ENCODE results near the gene EEF1E1.

Gene EEF1E1

GRCh38 chr6:8064638-8065518 is 37.5 kb downstream of the EEF1E1 start:
- Histone ChIP-seq H3K36me3 (ENCODE audit: control insufficient read depth, insufficient read depth, low read length) (peaks cover 10% of the 10 kb centered on the region), H3K4me1 (ENCODE audit: control insufficient read depth, insufficient read depth, low read length) (no peaks in the 10 kb centered on the region), H3K27me3 (ENCODE audit: control insufficient read depth, insufficient read depth, low read length, poor library complexity, severe bottlenecking) (no peaks in the 10 kb centered on the region), H3K9me3 (ENCODE audit: control insufficient read depth, low read length) (no peaks in the 10 kb centered on the region), H3K4me3 (ENCODE audit: insufficient read depth, low read depth, low read length) (peak overlapping the region; percentile 97), H3K27ac (ENCODE audit: insufficient read depth, low read depth, low read length, poor library complexity, severe bottlenecking) (no peak overlapping the region)
- 93 to 95% methylated on average over 7 of the region's 7 CpGs for WGBS, 2 experiments

DNA sequence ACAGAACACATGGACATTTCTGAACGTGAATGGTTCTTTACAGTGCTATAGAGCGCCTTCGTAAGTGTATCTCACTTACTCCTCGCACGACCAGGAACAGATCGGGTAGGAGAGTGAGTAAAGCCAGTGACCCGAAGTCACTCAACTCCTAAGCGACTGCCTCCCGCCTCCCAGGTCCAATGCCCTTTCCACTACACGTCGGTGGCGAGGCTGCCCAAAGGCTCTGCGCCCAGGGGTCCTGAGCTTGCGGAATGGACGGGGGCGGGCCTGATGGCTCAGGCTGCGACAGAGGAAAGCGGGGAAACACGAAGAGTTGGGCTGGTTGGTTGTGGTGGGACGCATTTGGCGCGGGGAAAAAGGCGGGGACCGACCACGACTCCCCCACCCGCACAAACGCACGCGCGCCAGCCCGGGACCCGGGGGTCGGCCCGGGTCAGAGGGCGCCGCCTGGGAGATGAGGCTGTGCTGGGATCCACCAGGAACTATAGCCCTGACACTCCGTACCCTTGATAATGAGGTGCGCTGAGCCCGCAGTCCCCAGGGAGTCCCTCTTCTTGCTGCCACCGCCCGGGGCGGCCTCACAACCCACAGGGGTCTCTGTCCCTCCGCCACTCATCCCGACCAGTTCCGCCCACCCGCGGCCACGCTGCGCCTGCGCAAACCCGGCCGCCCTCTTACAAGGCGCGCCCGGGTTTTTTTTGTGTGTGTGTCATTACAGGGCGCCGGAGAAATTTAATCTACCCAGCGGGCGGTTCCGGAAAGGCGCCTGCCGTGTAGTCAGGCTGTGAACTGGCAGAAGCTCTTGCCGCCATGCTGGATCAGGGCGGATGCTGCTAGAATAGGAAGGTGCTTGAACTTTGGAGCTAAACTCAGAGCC is 38.3 kb downstream of the EEF1E1 start, which contains the start of gene BLOC1S5:
TSS of gene BLOC1S5 (minus strand) at position 629 of the 877 bp plus-strand sequence. CDS start at position 616, 13 bp downstream.
- peak within 1 kb of the TSS; percentile 97 for H3K4me3 ChIP-seq (ENCODE audit: insufficient read depth, low read depth, low read length)
- peak within 1 kb of the TSS; percentile 68 for H3K27ac ChIP-seq (ENCODE audit: insufficient read depth, low read depth, low read length, poor library complexity, severe bottlenecking)
- H3K9me3 ChIP-seq (ENCODE audit: control insufficient read depth, low read length) = no peaks in the 10 kb centered on the region
- H3K36me3 ChIP-seq (ENCODE audit: control insufficient read depth, insufficient read depth, low read length) = peaks cover 10% of the 10 kb centered on the region
- 0% methylated on average over 64 of the region's 64 CpGs for WGBS, 2 experiments
- no peaks in the 10 kb centered on the region for H3K27me3 ChIP-seq (ENCODE audit: control insufficient read depth, insufficient read depth, low read length, poor library complexity, severe bottlenecking)
- H3K4me1 ChIP-seq (ENCODE audit: control insufficient read depth, insufficient read depth, low read length) = no peaks in the 10 kb centered on the region

DNA sequence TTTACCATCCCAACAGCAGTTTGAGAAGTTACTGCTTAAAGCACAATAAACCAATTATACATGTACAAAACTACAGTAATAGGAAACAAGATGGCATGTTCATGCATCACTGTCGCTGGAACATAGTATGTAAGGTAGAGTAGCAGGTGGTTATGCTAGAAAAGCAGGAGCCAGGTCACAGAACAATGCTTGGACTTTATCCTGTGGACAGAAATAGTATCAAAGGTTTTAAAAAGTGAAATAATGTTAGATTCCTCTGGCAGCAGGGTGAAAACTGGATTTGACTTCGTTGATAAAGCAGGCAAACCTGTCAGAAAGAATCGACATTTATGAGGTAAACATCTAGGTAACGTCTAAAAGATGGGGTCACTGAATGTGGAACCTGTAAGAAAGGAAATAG is 40.6 kb downstream of the EEF1E1 start:
- H3K27ac ChIP-seq (ENCODE audit: insufficient read depth, low read depth, low read length, poor library complexity, severe bottlenecking) = no peak overlapping the region
- H3K4me3 ChIP-seq (ENCODE audit: insufficient read depth, low read depth, low read length) = no peak overlapping the region
- H3K9me3 ChIP-seq (ENCODE audit: control insufficient read depth, low read length) = no peaks in the 10 kb centered on the region
- H3K27me3 ChIP-seq (ENCODE audit: control insufficient read depth, insufficient read depth, low read length, poor library complexity, severe bottlenecking) = no peaks in the 10 kb centered on the region
- no peaks in the 10 kb centered on the region for H3K4me1 ChIP-seq (ENCODE audit: control insufficient read depth, insufficient read depth, low read length)
- peaks cover 10% of the 10 kb centered on the region for H3K36me3 ChIP-seq (ENCODE audit: control insufficient read depth, insufficient read depth, low read length)
- WGBS, 2 experiments = 92 to 96% methylated on average over 4 of the region's 4 CpGs

DNA sequence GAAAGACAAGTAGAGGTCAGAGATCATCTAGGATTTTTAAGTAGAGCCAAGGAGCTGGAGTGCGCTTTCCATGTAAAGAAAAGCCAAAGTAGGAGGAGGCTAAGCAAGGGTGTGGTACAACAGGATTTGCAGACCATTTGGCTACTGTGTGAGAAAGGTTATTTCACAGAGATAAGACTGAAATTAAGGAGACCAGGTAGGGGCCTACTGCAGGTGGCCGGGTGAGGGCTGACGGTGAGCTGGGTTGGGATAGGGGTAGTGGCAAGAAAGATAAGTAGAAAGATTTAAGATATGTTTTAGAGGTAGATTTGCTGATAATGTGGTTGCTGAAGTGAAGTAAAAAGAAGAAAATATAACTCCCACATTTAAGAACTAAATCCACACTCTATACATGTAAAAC is 42.0 kb downstream of the EEF1E1 start:
- Histone ChIP-seq H3K9me3 (ENCODE audit: control insufficient read depth, low read length) (no peaks in the 10 kb centered on the region), H3K27me3 (ENCODE audit: control insufficient read depth, insufficient read depth, low read length, poor library complexity, severe bottlenecking) (no peaks in the 10 kb centered on the region), H3K27ac (ENCODE audit: insufficient read depth, low read depth, low read length, poor library complexity, severe bottlenecking) (no peak overlapping the region), H3K36me3 (ENCODE audit: control insufficient read depth, insufficient read depth, low read length) (peaks cover 13% of the 10 kb centered on the region), H3K4me1 (ENCODE audit: control insufficient read depth, insufficient read depth, low read length) (no peaks in the 10 kb centered on the region), H3K4me3 (ENCODE audit: insufficient read depth, low read depth, low read length) (no peak overlapping the region)
- 94 to 98% methylated on average over 3 of the region's 3 CpGs for WGBS, 2 experiments

DNA sequence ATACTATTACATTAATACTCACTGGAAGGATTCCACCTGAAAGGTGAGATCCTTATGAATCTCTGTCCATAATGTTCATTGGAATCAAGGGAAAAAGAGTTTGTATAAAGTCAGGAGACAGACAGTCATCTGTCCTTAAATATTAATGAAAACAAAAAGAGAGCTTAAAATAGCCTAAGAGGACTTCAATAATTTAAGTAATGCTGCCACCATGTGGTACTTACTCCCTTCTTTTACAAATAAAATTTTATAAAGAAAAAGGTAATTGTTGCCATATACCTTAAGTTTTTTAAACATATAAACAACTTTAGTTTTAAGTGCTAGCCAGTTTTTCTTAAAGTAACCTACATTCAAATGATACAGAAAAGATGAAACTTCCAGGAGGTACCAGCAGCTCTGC is 43.2 kb downstream of the EEF1E1 start:
- H3K9me3 ChIP-seq (ENCODE audit: control insufficient read depth, low read length) = no peaks in the 10 kb centered on the region
- no peak overlapping the region for H3K4me3 ChIP-seq (ENCODE audit: insufficient read depth, low read depth, low read length)
- peaks cover 13% of the 10 kb centered on the region for H3K36me3 ChIP-seq (ENCODE audit: control insufficient read depth, insufficient read depth, low read length)
- H3K27me3 ChIP-seq (ENCODE audit: control insufficient read depth, insufficient read depth, low read length, poor library complexity, severe bottlenecking) = no peaks in the 10 kb centered on the region
- no peak overlapping the region for H3K27ac ChIP-seq (ENCODE audit: insufficient read depth, low read depth, low read length, poor library complexity, severe bottlenecking)
- no peaks in the 10 kb centered on the region for H3K4me1 ChIP-seq (ENCODE audit: control insufficient read depth, insufficient read depth, low read length)

DNA sequence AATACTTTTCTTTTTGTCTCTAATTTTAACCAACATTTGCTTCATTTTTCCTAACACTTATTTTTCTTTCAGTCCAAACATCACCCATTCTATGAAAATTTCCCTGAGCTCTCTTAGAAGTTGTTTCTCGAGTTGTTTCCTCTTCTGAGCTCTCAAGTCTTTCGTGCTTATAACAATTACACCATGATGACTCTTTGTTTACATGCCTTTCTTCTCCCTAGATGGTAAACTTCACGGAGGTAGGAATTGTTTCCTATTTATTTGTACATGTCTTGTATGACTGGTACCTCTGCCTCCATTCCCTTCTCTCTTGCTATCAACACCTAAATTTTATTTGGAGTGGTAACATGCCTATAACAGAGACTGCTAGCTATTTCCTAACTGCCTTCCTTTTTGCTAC is 44.6 kb downstream of the EEF1E1 start:
- WGBS, 2 experiments = 93 to 97% methylated on average over 2 to 3 of the region's 3 CpGs
- Histone ChIP-seq H3K4me1 (ENCODE audit: control insufficient read depth, insufficient read depth, low read length) (no peaks in the 10 kb centered on the region), H3K4me3 (ENCODE audit: insufficient read depth, low read depth, low read length) (no peak overlapping the region), H3K27ac (ENCODE audit: insufficient read depth, low read depth, low read length, poor library complexity, severe bottlenecking) (no peak overlapping the region), H3K9me3 (ENCODE audit: control insufficient read depth, low read length) (no peaks in the 10 kb centered on the region), H3K27me3 (ENCODE audit: control insufficient read depth, insufficient read depth, low read length, poor library complexity, severe bottlenecking) (no peaks in the 10 kb centered on the region), H3K36me3 (ENCODE audit: control insufficient read depth, insufficient read depth, low read length) (peaks cover 13% of the 10 kb centered on the region)

DNA sequence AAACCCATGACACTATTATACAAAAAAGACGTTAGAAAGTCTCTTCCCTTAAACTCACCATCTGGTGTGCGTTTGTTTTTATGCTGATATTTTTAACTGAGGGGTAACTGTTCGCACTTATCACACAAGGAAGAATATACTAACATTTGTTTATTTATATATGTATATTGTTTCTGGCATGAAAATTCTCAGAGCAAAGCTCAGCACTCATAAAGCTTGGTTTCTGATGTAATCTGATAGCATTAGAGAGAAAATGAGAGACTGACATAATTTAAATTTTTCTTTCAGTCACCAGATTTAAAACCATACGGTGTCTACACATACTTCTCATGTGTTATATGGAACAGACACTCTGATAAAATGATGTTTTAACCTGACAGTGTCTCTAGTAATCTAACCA is 45.1 kb downstream of the EEF1E1 start:
- Histone ChIP-seq H3K9me3 (ENCODE audit: control insufficient read depth, low read length) (no peaks in the 10 kb centered on the region), H3K27me3 (ENCODE audit: control insufficient read depth, insufficient read depth, low read length, poor library complexity, severe bottlenecking) (no peaks in the 10 kb centered on the region), H3K36me3 (ENCODE audit: control insufficient read depth, insufficient read depth, low read length) (peaks cover 13% of the 10 kb centered on the region), H3K4me3 (ENCODE audit: insufficient read depth, low read depth, low read length) (no peak overlapping the region), H3K4me1 (ENCODE audit: control insufficient read depth, insufficient read depth, low read length) (no peaks in the 10 kb centered on the region), H3K27ac (ENCODE audit: insufficient read depth, low read depth, low read length, poor library complexity, severe bottlenecking) (no peak overlapping the region)
- 96% methylated on average over 3 of the region's 4 CpGs; no CpG with 5 or more reads in 1 of the 2 experiments for WGBS, 2 experiments

DNA sequence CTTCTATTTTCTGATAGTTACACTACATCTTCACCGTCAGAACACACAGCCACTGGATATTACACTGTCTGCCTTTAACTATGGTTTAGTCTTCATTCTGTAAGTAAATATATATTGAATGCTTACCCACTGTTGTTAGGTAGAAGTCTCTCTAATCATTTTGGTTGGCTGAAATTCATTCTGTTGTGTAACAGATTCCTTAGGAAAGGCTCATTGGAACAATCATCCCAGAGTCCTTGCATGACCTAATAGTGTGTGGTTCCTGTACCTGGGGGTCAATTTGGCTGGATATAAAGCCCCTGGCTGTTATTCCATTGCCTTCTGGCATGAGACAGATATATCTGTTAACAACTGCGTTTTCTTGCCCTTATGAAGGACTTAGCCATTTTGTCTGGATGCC is 48.1 kb downstream of the EEF1E1 start:
- H3K36me3 ChIP-seq (ENCODE audit: control insufficient read depth, insufficient read depth, low read length) = peaks cover 3% of the 10 kb centered on the region
- 94 to 96% methylated on average over 2 of the region's 2 CpGs for WGBS, 2 experiments
- H3K27me3 ChIP-seq (ENCODE audit: control insufficient read depth, insufficient read depth, low read length, poor library complexity, severe bottlenecking) = no peaks in the 10 kb centered on the region

DNA sequence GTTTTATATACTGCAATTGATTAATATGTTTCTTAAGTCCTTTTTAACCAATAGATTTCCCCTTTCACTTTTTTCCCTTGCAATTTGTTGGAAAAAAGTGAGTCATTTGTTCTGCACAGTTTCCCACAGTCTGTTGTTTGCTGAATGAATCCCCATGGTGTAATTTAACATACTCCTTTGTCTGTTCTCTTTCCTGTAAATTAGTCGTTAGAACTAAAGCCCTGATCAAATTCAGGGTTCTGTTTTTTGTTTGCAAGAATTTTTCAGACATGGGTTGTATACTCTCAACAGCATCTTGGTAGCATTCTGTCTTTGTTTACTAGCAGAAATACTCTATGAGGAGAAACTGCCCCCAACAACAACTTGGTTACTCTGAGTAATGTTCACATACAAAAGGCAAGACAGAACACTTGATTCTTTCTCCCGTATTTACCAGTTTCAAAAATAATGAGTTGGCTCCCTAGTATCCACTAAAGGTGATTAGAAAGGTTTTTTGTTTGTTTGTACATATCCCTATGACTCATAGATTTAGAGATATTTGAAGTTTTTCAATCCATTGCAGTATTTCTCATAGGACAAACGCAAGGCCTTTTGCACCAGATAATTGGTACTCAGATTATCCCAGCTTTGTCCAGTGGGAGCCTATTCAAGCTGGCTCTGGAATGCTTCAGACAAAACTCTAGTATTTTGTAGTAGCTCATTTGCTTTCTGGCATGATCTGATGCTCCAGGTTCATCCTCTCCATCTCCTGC is 54.6 kb downstream of the EEF1E1 start:
- 76 to 85% methylated on average over 1 to 3 of the region's 3 CpGs for WGBS, 2 experiments
- Histone ChIP-seq H3K27me3 (ENCODE audit: control insufficient read depth, insufficient read depth, low read length, poor library complexity, severe bottlenecking) (no peaks in the 10 kb centered on the region), H3K4me1 (ENCODE audit: control insufficient read depth, insufficient read depth, low read length) (peaks cover 5% of the 10 kb centered on the region), H3K9me3 (ENCODE audit: control insufficient read depth, low read length) (no peaks in the 10 kb centered on the region), H3K27ac (ENCODE audit: insufficient read depth, low read depth, low read length, poor library complexity, severe bottlenecking) (no peak overlapping the region), H3K4me3 (ENCODE audit: insufficient read depth, low read depth, low read length) (no peak overlapping the region), H3K36me3 (ENCODE audit: control insufficient read depth, insufficient read depth, low read length) (no peaks in the 10 kb centered on the region)

More for the DNA sequence above, 48.1 kb downstream of the EEF1E1 start:
- Histone ChIP-seq H3K4me1 (ENCODE audit: control insufficient read depth, insufficient read depth, low read length) (no peaks in the 10 kb centered on the region), H3K27ac (ENCODE audit: insufficient read depth, low read depth, low read length, poor library complexity, severe bottlenecking) (no peak overlapping the region), H3K9me3 (ENCODE audit: control insufficient read depth, low read length) (no peaks in the 10 kb centered on the region), H3K4me3 (ENCODE audit: insufficient read depth, low read depth, low read length) (no peak overlapping the region)
